Airway epithelial cell (primary cell): ENCODE measurements around the gene CRYBG1. TPM values are rescaled to one million over a fixed set of nuclear protein-coding genes. Genes with fewer than 3 reads are reported as not detected.

ENCODE experiments used
- total RNA-seq: library from RNA; depleted of rRNA; stranded (reverse); fragments of >200 nt; gene quantifications from 2 replicates; pipeline ENCODE4 v1.2.3, GENCODE V29; 2015

The CRYBG1 gene, protein sequence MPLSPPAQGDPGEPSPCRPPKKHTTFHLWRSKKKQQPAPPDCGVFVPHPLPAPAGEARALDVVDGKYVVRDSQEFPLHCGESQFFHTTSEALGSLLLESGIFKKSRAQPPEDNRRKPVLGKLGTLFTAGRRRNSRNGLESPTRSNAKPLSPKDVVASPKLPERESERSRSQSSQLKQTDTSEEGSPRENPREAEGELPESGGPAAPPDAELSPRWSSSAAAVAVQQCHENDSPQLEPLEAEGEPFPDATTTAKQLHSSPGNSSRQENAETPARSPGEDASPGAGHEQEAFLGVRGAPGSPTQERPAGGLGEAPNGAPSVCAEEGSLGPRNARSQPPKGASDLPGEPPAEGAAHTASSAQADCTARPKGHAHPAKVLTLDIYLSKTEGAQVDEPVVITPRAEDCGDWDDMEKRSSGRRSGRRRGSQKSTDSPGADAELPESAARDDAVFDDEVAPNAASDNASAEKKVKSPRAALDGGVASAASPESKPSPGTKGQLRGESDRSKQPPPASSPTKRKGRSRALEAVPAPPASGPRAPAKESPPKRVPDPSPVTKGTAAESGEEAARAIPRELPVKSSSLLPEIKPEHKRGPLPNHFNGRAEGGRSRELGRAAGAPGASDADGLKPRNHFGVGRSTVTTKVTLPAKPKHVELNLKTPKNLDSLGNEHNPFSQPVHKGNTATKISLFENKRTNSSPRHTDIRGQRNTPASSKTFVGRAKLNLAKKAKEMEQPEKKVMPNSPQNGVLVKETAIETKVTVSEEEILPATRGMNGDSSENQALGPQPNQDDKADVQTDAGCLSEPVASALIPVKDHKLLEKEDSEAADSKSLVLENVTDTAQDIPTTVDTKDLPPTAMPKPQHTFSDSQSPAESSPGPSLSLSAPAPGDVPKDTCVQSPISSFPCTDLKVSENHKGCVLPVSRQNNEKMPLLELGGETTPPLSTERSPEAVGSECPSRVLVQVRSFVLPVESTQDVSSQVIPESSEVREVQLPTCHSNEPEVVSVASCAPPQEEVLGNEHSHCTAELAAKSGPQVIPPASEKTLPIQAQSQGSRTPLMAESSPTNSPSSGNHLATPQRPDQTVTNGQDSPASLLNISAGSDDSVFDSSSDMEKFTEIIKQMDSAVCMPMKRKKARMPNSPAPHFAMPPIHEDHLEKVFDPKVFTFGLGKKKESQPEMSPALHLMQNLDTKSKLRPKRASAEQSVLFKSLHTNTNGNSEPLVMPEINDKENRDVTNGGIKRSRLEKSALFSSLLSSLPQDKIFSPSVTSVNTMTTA (N-terminal part only)
- 71.6 and 94.2 TPM in 2 replicates for total RNA-seq

DNA sequence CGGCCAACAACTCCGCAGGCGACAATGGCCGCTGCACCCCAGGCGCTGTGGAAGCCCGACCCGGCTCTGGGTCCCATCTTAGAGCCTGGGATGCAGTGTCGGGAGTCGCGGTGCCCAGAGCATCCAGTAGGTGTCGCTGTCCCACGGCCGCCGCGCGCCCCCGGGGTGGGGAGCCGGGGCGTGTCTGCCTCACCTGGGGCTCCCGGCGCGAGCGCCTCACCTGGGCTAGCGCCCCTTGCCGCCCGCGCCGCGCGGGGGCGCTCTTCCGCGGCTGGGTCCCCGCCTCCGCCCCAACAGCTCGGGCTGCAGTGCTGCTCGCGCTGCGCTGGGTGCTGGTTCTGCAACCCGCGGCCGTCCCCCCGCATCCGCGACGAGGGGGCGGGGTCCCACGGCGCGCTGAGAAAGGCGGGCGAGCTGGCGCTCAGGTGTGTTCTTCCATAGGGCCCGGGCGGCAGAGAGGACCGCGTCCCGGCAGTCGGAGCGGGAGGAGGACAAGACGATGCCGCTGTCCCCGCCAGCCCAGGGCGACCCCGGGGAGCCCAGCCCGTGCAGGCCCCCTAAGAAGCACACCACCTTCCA is at the start of gene CRYBG1:
CRYBG1 (plus strand) TSS at position 308 of the 579 bp plus-strand sequence; CDS start at position 500, 192 bp downstream.

DNA sequence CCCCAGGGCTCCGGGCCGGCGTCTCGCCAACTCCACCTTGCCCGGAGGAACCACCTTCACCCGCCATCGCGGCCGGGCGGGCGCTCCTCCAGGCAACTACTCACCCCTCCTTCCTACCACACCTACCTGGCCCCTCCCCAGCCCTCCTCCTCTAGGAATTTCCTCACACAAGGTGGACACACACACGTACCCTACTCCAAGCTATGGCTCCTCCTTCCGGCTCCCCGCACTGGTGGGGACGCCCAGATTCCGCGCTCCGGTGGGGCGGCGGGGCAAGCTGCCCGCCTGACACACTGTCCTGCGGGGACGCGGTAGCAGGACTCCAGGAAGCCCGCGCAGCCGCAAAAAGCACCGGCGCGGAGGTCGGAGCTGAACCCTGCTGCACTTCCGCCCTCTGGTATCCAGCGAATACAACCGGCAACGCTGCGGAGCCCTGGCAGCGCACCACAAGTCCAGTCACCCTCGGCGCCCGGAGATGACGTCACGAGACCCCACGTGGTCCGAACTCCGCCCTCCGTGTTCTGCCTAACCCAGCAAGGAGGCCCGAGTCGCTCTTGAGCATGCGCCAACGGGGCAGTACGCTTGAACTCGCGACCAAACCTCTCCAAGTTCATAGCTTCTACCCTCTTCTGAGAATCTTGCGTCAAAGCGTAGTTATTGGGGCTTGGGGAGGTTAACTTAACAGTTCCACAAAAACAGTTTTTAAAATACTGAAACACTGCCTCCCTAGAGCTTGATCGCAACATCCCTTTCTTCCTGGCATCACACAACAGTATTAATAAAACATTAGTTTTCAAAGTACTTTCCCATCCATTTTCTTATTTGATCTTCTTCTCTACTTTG is 35.0 kb upstream of the CRYBG1 start, which contains the start of gene ATG5:
ATG5 (minus strand) TSS at position 425 of the 843 bp plus-strand sequence. CDS start 9,552 bp downstream, outside the sequence.

Other genes starting within 250 kb of the CRYBG1 start
- gene ATG5, start 35.0 kb upstream of the CRYBG1 start, total RNA-seq = 25.9 and 31.0 TPM in 2 replicates